Hematopoietic multipotent progenitor cell treated with erythropoietin and hydrocortisone succinate and interleukin-3 and kit ligand, for 6 days (in vitro differentiated cells): Measurements from ENCODE around the gene MAP3K21.

ENCODE experiments used
- DNase-seq: peaks from one replicate; pipeline ENCODE4 v3.0.0-alpha.2; 2015

The MAP3K21 gene

DNA sequence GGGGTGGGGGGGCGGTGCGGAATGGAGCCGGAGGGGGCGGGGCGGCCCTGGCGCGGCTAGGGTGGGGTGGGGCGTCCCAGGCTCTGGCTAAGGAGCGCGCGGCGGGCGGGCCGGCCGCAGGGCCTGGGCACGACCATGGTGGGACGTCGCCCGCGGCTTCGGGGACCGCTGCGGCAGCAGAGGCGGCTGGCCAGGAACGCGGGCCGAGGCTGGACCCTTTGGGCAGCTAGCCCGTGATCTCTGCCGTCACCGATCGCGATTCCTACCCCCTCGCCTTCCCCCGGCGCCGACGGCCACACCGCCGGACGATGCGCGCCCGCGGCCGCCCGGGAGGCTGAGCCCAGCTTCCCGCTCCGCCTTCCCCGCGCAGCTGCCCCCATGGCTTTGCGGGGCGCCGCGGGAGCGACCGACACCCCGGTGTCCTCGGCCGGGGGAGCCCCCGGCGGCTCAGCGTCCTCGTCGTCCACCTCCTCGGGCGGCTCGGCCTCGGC, at the start of gene MAP3K21:
Gene MAP3K21 (plus strand): TSS at position 74 of the 491 bp plus-strand sequence. CDS start 305 bp downstream, at position 379.
- DNase-seq: no peak

- no peak for DNase-seq
Measured at GRCh38 chr1:233278631-233279030, 48.9 kb upstream of the MAP3K21 start.

DNA sequence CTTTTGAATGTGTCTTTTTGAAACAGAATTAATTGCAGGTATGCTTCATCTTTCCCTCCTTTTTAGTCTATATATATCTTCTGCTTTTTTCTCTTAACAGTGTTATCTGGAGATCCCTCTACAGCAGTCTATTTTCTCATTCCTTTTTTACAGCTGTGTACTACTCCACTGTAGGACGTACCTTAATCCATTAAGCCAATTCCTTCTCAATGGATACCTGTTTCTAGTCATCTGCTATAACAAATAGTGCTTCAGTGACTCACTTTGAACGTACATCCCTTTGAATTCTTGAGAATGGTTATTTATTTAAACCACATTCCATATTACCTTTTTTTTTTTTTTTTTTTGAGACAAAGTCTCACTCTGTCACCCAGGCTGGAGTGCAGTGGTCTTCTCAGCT, 47.6 kb upstream of the MAP3K21 start:
- no peak for DNase-seq

- no peak for DNase-seq
Measured at GRCh38 chr1:233281711-233282581, 45.6 kb upstream of the MAP3K21 start.

- DNase-seq: no peak
Measured at GRCh38 chr1:233282582-233282886, 45.0 kb upstream of the MAP3K21 start.

DNA sequence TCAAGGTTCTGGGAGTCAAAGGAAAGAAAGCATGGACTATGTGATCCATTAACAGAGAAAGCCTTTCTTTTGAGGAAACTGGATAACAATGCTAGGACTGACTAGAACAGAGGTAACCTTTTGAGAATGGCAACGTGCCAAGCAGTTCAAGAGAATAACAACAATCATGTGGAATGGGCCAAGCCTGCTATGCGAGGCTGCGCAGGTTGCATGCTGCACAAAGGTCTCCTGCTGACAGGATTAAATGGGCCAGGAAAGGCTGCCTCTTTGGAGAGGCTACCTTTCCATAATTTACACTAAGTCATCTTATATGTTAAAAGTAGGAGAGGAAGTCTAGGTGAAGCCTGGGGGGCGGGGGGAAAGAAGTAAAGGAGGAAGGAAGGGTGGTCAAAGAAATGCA, 37.8 kb upstream of the MAP3K21 start:
- no peak for DNase-seq

GRCh38 chr1:233290396-233291034, 37.0 kb upstream of the MAP3K21 start:
- no peak for DNase-seq

GRCh38 chr1:233293556-233294446, 33.7 kb upstream of the MAP3K21 start:
- DNase-seq: no peak

DNA sequence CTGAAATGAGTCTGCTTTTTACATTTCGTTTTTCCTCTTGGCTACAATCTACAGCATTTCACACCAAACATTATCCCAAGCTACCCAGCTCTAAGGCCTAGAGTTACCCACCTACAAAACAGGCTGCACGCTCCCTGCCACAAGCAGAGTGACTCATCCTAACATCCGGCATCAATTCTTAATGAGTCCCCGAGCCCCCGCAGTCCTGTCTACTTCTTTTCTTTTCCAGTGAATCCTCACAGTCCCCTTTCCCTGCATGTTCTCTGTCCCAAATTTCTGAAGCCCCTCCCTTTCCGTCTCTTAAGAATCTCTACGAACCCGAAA, 32.6 kb upstream of the MAP3K21 start:
- peak; percentile 50 for DNase-seq

DNA sequence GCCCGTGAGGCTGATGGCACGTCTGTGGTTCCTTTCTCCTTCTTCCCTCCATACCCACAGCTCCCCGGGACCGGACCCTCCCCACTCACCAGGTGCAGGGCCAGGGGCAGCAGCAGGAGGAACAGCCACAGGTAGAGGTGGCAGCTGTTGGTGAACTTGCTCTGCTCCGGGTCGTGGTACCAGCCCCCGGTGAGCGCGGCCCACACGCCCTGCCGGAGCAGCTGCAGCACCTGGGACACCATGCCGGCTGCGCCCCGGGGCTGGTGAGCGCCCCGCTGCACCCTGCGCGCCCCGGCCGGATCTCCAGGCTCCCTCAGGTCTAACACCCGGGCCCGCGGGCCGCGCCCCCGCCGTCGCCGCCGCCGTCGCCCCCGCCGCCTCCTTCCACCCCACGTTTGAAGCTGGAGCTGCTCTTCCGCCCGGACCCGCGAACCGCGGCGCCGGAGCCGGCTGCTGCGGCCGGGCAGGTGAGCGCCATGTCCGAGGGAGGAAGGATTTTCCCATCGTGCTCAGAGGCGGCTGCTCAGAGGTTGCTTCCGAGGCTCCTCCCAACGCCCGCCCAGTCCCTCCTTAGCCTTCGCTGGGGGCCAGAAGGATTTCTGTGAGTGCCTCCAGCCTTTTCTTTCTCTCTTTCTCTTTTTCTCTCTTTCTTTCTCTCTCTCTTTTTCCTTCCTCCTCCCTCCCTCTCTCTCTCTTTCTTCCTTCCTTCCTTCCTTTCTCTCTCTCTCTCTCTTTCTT, 32.1 kb upstream of the MAP3K21 start, which contains the start of gene PCNX2:
Gene PCNX2 (minus strand): TSS at position 489 of the 738 bp plus-strand sequence. CDS start 247 bp downstream, at position 242.
- peak; percentile 64 for DNase-seq

DNA sequence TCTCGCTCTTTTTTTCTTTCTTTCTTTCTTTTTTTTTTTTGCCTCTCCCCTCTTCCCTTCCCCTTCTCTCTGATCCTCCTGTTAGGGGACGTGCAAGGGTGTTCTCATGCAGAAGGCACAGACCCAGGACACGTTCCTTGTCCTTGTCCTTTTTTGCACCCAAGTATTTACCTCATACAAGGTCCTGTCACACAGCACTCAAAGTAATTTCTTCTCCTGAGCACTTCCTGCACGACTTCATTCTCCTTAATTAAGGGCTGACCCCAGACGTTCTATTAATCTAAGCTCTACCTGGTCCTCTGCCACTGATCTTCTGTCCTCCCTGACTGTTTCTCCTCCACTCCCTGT, 31.6 kb upstream of the MAP3K21 start:
- no peak for DNase-seq

DNA sequence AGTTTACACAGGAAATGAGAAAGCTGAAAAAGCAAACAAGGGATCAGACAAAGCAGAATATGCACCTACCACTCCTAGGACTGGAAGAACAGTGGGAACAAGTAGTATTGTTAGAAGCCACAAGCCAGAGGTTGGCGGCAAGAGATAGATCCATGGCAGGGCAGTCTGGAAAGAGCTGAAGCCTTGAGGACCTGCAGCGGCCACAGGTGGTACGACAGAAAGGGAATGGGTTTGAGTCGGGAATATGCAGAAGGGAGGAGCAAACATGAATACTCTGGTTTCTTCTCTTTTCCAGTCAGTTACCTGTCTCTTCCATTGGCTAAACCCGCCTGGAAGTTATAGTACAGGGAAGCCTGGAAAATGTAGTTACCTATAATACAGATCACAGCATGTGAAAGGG, 28.1 kb upstream of the MAP3K21 start:
- no peak for DNase-seq

DNA sequence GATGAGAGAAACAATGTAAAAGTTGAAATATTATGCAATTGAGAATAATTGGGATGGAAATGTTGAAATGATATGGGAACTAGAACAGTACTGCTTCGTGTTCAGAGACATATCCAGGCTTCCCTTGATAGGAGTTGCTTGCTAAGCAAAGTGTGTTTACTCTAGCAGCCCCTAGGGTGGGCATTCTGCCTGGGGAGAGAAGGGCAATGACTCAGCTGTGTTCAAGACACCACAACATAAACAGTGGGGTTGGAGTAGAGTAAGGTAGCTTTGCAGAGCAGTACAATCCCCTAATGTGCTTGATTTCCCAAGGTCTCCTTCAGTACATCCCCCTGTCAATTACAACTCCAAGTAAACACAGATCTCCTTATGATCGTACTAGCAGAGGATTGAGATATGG, 27.2 kb upstream of the MAP3K21 start:
- DNase-seq: no peak

DNA sequence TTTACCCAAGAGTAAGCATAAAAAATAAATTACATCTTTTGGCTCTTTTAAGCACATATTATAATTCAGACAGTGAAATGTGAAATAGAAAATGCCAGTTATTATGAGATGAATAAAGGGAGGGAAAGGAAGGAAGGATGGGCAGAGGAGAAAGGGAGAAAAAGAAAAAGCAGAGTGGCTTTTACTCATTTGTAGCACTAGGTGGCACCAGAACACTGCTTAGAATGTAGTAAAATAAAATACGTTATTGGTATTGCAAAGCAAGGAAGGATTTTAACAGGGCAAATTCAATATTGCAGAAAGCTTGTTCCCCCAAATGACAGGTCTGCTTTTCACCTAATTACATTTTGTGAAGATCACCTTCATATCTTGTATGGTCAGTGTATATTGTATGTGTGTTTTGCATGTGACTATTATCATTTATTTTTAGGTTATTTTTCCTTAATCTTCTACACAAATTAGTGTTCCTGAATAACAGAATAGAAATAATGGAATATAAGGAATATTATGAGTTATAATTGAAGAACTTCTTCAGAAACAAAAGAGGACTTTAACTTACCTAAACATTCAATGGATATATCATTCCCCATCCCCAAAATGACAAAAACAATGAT, 22.9 kb upstream of the MAP3K21 start:
- peak; percentile 67 for DNase-seq

DNA sequence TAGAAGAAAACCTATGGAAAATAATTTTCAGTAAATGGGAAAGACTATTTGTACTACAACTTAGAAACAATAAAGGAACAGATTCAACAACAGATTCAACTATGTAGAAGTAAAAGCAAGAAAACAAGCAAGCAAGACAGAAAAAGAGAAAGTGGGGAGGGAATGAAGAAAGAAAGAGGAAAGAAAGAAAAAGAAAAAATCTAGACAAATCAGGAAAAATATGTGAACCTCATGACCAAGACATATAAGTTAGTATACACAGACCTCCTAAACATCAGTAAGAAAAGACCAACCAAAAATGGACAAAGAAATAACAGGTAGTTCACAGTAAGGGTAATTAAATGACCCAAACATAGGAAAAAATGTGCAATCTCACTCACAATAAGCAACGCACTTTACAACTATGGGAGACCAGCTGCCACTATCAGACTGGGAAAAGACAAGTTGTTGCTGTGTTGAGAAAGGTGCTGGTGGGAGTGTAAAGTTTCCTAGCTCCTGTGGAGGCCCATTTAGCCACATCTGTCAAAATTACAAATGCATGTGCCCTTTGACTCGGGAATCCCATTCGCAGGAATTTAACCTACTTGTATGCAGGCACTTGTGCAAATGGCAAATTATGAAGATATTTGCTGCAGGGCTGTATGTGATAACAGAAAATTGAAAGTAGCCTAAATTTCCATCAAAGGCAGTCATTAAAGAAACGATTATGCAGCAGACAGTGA, 13.9 kb upstream of the MAP3K21 start:
- DNase-seq: no peak

DNA sequence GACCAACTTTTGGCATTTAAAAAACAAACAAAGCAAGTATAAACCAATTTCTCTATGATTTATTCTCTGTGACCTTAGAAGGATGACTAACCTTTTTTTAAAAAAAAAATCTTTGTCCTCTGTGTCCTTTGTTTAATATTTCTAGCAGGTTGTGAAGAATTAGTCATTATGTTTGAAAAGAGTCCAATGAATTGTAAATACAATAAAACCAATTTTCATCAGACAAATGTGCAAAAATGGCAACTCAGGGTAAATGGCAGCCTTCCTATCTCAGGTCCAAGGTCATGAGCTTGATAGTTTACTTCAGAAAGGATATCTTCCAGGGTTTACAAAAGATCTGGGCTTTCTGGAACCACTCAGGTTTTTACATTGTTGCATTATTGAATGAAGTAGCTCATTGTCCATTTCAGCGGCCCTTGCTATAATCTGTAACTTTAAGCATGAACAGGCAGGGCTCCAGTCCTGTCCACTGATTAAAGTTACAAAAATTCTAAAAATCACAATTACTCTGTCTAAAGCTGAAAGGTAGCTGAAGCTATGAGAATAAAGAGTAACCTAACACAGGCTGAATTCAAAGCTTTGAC, 11.7 kb upstream of the MAP3K21 start:
- DNase-seq: no peak

DNA sequence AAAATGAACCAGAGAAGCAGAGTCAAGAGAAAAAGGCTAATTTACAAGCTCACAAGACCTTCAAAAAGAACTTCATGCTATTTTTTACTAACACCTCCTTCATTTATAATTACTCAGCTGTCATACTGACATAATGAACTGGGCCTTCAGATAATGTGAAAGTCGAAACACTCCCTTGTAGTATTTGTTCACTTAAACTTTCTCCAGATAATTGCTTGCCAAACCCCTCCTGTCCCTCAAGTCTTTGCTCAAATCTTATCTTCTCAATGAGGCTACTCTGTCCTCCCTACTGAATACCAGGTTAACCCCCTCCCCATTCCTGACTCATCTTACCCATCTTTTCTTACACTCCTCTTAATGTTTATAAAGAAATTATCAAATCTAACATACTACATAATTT, 11.1 kb upstream of the MAP3K21 start:
- DNase-seq: no peak

DNA sequence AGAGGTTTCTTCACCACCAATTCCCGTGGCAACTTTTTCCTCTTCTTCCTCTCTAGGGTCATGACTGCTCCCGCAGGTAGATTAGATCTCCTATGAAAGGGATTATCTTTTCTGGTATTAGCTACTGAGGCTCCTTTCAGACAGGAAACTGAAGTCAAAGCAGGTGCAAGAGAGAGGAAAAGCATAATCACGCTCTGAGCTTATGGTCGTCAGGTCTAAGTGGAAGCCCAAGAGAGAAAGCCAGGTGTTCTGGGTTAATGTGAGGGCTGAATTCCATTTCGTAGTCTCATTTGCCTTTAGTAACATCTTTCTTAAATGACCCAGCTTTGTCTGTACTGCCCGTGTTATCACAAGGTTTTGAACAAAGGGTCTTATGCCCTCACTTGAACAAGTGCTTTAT, 8.3 kb upstream of the MAP3K21 start:
- DNase-seq: no peak

- no peak for DNase-seq
Measured at GRCh38 chr1:233320023-233320422, 7.5 kb upstream of the MAP3K21 start.

DNA sequence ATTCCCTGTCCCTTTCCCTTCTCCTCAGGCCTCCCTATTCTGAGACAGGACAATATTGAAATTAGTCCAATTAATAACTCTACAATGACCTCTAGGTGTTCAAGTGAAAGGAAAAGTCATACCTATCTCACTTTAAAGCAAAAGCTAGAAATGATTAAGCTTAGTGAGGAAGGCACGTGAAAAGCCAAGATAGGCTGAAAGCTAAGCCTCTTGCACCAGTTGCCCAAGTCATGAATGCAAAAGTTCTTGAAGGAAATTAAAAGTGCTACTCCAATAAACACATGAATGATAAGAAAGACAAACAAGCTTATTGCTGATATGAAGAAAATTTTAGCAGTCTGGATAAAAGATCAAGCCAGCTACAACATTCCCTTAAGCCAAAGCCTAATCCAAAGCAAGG, 3.8 kb upstream of the MAP3K21 start:
- DNase-seq: no peak

GRCh38 chr1:233326319-233326718, 1.2 kb upstream of the MAP3K21 start:
- no peak for DNase-seq
